HG03159 (cell line): Measurements from ENCODE around the gene RSPH10B2.
"Not testable (repeated sequence)": the region's sequence is repeated elsewhere in the genome, so short reads cannot be mapped to it uniquely, and the experiment has no call there.

Source experiments
- ATAC-seq: cut with Tn5 transposase; IDR thresholded peaks from one replicate; pipeline ENCODE4 v1.9.1; 2021; ENCODE audit warnings: mild to moderate bottlenecking, moderate library complexity; ENCODE audit not compliant: unreplicated experiment

The RSPH10B2 gene

GRCh38 chr7:6753964-6754363 lies at the start of gene RSPH10B2:
Gene RSPH10B2 (plus strand): TSS chr7:6754103. CDS start chr7:6757678, 3,575 bp downstream.
- ATAC-seq, result not testable (repeated sequence)

DNA sequence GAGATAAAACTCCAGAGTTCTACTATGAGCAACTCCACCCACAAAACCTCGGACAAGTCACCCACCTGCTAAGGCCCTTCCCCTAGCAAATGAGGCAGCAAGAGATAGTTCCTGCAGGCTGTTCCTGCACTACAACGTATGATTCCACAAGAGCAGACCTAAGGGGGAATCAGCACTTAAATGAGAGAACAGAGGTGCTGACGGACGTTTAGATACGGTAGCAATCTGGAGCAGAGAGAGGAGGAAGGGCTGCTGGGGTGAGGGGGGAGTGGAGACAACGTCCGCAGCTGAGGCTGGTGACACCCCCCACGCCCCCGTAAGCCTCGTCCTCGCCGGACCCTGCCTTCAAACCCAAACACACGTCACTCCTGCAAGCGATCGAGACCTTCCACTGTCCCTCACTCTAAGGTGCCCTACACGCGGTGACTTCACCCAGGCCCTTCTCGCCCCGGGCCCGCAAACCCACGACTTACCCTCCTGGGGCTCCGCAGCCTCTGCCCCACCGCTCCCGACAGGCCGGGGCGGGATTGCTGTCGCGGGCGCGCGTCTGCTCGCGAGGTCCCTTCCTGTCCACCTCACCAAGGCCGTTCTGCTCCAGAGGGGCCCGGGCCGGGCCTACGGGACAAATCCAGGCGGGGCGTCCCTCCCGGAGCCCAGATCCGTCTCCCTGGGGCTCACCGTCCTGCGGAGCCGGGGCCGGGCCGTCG lies 47.8 kb upstream of the RSPH10B2 start:
- peak; percentile 32 for ATAC-seq

GRCh38 chr7:6706666-6707407 lies 47.1 kb upstream of the RSPH10B2 start, which contains the start of gene ZNF12:
Gene ZNF12 (minus strand): TSS chr7:6706947. CDS start chr7:6705173, 1,774 bp downstream.
- peak; percentile 89 for ATAC-seq

DNA sequence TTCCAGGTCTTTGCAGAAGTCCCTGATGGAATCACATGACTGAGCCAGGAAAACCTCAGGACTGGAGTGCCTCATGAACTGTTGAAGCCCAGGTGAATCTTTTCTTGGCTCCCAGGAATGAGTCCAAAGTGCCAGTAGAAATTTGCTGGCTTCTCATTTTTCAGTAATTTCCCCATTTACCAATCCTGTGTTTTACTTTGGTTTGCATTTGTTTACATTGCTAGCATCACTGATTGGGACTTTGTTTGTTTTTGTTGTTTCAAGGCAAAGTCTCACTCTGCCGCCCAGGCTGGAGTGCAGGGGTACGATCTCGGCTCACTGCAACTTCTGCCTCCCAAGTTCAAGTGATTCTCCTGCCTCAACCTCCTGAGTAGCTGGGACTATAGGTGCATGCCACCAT lies 45.6 kb upstream of the RSPH10B2 start:
- no peak for ATAC-seq

- no peak for ATAC-seq
Observed at GRCh38 chr7:6709808-6710207, 44.1 kb upstream of the RSPH10B2 start.

DNA sequence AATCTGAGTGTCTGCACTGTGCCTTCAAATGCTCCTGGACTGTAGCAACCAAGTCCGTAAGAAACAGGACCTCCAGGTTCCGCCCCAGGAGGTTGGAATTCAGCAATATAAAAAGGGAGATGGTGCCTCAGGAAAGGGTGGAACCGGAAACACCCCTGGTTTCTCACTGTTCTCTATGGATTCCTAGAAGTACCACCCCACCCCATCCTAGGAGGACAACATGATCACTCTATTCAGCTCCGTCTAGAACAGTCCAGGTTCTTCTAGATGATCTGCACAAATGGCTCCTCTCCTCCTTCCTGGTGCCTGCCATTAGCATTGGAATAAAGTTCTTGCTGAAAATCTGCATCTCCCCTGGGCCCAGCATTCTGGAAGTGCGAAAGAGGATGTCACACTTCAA lies 39.5 kb upstream of the RSPH10B2 start:
- ATAC-seq, result no peak

GRCh38 chr7:6715898-6716297 lies 38.0 kb upstream of the RSPH10B2 start:
- not testable (repeated sequence) for ATAC-seq

- ATAC-seq, result no peak
Observed at GRCh38 chr7:6718124-6718523, 35.8 kb upstream of the RSPH10B2 start.

DNA sequence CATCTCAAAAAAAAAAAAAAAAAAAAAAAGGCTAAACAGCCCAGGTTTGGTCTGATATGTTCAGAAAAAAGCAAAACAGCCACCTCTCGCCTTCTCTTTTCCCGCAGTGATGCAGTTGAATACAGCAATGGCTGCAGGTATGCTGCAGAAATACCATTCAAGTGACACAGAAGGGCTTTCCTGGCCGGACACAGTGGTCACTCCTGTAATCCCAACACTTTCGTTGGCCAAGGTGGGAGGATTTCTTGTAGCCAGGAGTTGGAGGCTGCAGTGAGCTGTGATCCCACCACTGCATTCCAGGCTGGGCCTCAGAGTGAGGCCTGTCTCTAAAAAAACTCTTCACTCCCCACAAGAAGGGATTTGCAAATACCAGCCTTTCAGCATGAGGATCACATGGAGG lies 29.6 kb upstream of the RSPH10B2 start:
- not testable (repeated sequence) for ATAC-seq

DNA sequence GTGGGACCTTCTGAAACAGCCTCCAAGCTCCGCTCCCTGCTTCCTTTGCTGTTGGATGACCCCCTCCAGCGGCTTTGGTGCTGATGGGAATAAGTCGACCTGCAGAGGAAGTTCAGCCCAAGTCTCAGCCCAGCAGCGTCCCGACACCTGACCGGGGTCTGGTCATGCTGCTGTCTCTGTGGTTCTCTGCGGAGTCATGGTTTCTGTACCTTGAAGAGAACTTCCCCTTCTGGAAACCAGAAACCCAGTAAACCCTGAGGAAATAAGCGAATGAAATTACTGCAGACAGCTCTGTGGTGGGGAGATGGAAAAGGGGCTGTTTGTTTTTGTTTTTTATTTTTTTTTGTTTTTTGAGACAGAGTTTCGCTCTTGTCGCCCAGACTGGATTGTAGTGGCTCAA lies 28.9 kb upstream of the RSPH10B2 start:
- ATAC-seq, result peak; percentile 77

DNA sequence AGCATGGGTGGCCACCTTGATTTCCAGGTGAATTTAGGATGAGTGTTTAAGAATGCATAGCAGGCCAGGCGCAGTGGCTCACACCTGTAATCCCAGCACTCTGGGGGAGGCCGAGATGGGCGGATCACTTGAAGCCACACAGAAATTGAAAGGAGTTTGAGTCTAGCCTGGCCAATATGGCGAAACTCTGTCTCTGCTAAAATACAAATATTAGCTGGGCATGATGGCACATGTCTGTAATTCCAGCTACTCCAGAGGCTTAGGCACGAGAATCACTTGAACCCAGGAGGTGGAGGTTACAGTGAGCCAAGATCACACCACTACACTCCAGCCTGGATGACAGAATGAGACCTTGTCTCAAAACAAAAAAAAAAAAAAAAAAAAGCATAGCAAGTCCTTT lies 27.6 kb upstream of the RSPH10B2 start:
- ATAC-seq, result not testable (repeated sequence)

DNA sequence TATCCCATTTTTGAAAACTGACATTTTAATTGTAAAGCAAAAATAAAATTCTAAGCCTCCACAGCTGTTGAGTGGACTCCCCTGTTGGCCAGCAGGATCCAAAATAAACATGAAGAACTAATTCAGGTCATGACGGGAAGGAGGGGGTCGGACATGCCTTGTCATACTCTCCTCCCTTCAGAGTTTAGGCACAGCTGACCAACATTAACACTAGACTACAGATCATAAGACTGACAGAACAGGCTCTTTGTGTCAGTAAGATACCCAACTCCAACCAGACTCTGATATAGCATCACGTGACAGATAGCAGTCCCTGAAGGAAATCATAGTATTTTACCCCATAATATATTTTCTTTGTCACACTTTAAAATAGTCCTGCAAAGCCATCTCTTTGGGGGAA lies 26.2 kb upstream of the RSPH10B2 start:
- no peak for ATAC-seq

GRCh38 chr7:6728893-6729491 lies 24.9 kb upstream of the RSPH10B2 start:
- not testable (repeated sequence) for ATAC-seq

DNA sequence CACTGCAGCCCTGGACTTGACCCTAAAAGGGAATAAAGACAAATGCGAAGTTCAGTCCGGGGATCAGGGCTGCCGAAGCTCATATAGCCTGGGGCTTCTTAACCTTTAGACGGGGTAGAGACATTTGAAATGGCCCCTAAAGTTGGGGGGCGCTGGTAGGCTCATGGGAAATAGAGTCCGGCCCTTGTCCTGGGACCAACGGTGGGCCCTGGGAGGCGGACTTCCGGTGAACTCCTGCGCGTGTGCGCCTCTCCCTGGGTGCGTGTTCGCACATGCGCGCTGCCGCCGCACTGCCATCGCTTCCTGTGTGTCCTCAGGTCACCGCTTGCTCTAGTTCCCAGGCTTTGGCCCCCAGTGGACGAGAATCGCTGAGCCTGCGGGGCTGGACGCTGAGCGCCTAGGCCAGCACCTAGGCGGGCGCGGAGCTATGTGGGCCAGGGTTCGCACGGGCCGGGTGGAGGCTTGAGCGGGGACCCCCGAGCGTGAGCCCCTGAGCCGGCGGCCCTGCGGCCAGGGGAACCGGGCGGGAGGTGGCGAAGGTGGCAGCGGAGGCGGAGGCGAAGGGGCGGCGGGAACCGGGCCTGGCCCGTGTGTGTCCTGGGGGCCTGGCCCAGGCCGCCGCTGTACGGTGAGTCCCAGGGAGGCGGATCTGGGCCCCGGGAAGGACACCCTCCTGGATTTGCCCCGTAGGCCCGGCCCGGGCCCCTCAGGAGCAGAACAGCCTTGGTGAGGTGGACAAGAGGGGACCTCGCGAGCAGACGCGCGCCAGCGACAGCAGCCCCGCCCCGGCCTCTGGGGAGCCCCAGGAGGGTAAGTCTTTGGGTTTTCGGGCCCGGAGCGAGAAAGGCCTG lies 24.2 kb upstream of the RSPH10B2 start:
- ATAC-seq, result peak; percentile 76

- ATAC-seq, result no peak
Observed at GRCh38 chr7:6730343-6730633, 23.6 kb upstream of the RSPH10B2 start.

GRCh38 chr7:6738415-6738814 lies 15.5 kb upstream of the RSPH10B2 start:
- ATAC-seq, result not testable (repeated sequence)

DNA sequence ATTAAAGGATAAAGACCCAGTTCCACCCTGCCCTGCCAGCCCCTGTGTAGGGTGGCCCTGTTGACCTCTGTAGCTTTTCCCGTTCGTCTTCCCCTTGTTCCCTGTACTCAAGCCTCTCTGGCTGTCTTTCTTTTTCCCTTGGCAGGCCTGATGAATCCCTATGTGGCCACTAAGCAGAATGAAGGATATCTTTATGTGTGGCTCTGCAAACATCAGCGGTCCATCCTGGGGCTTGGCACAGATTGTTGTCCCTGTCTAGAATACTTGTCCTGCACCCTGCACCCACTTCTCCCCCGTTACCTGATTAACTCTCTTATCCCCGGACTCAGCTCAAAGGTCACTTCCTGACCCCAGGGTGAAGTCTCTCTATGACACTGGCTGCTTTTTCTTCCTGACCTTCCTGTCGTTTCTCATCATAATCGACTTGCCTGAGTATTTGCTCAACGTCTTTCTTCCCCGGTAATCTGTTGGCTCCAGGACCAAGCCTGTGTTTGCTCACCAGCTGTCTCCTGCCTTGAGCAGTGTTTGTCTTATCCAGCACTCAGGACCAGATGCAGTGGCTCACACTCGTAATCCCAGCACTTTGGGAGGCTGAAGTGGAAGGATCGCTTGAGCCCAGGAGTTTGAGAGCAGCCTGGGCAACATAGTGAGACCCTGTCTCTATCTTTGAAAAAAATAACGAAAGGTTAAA lies 9.3 kb upstream of the RSPH10B2 start:
- not testable (repeated sequence) for ATAC-seq

- ATAC-seq, result not testable (repeated sequence)
Observed at GRCh38 chr7:6749335-6749734, 4.6 kb upstream of the RSPH10B2 start.

DNA sequence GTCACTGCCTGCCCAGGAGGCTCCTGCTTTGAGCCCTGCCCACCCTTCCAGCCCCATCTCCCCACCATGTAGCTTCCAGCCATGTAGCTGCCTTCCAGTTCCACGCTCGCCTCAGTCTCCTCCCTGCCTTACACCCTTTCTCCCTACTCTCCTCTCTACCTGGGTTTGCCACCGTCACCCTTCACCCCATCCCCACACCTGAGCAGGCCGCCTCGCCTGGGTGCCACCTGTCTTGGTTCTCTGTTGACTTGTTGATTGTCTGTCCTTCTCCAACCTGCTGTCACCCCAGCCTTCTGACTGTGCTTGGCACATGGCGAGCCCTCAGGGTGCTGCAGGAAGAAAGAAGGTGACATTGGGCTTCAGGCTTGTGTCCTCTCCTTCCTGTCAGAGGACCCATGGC lies 3.7 kb upstream of the RSPH10B2 start:
- not testable (repeated sequence) for ATAC-seq

- ATAC-seq, result not testable (repeated sequence)
Observed at GRCh38 chr7:6761186-6761585, 7.3 kb downstream of the RSPH10B2 start.
